Common myeloid progenitor, CD34-positive (primary cell): ENCODE data around the gene PCCA.

Experiments used
- CTCF ChIA-PET: fragments of 350-600 bp; sonication (Branson Sonifier 250); formaldehyde crosslinking; loops from one replicate; lab custom pipeline; 2021; ENCODE audit warnings: antibody characterized with exemption; lab: Charles Lee
- POLR2A ChIA-PET: fragments of 350-600 bp; sonication (Branson Sonifier 250); formaldehyde crosslinking; loops from one replicate; lab custom pipeline; 2021; ENCODE audit warnings: antibody characterized with exemption; lab: Charles Lee
- DNase-seq, 3 donors: peaks; one replicate each; pipeline versions ENCODE4 v3.0.0 to v3.0.0-alpha.2; 2013
- H3K27ac ChIP-seq, 2 experiments: 1 replicate in 1 of 2; 2 replicates in 1 of 2; pipeline ENCODE4 v1.7.0; 2013; ENCODE audit warnings: inconsistent platforms in 2 of 2, low read length in 2 of 2, mild to moderate bottlenecking in 2 of 2, low read depth in 1 of 2, moderate library complexity in 1 of 2; ENCODE audit not compliant: severe bottlenecking in 2 of 2, insufficient read depth in 1 of 2, poor library complexity in 1 of 2
- H3K27me3 ChIP-seq, 5 experiments: replicated peaks in 2 of 5; 1 replicate in 3 of 5; 2 replicates in 2 of 5; pipeline versions ENCODE4 v1.6.1 to v1.7.0; 2013; ENCODE audit warnings: low read length in 4 of 5, mild to moderate bottlenecking in 2 of 5, moderate library complexity in 2 of 5, inconsistent platforms in 1 of 5; ENCODE audit not compliant: insufficient read depth in 5 of 5, control insufficient read depth in 4 of 5
- H3K36me3 ChIP-seq, 4 experiments: 1 replicate in 2 of 4; 2 replicates in 2 of 4; pipeline versions ENCODE4 v1.6.1 to v1.7.0; 2013; ENCODE audit warnings: low read length in 3 of 4, control low read depth in 1 of 4, mild to moderate bottlenecking in 1 of 4; ENCODE audit not compliant: control insufficient read depth in 4 of 4, insufficient read depth in 4 of 4
- H3K4me1 ChIP-seq, 4 experiments: 1 replicate in 3 of 4; 2 replicates in 1 of 4; pipeline versions ENCODE4 v1.6.1 to v1.7.1; 2013; ENCODE audit warnings: low read length in 3 of 4, mild to moderate bottlenecking in 3 of 4, control low read depth in 1 of 4, inconsistent platforms in 1 of 4, moderate library complexity in 1 of 4; ENCODE audit not compliant: control insufficient read depth in 4 of 4, insufficient read depth in 4 of 4; ENCODE audit errors: control extremely low read depth in 1 of 4
- H3K4me3 ChIP-seq, 7 experiments: 1 replicate in 4 of 7; 2 replicates in 3 of 7; pipeline versions ENCODE4 v1.5.1 to v1.7.0; 2013; ENCODE audit warnings: mild to moderate bottlenecking in 7 of 7, low read length in 6 of 7, moderate library complexity in 6 of 7, inconsistent platforms in 2 of 7, low read depth in 2 of 7, control low read depth in 1 of 7; ENCODE audit not compliant: insufficient read depth in 4 of 7, control insufficient read depth in 1 of 7; ENCODE audit errors: extremely low read depth in 1 of 7
- H3K9me3 ChIP-seq, 5 experiments: 1 replicate in 4 of 5; 2 replicates in 1 of 5; pipeline versions ENCODE4 v1.6.1 to v1.7.1; 2013; ENCODE audit warnings: low read length in 4 of 5, mild to moderate bottlenecking in 2 of 5, inconsistent platforms in 1 of 5, low read depth in 1 of 5, moderate library complexity in 1 of 5; ENCODE audit not compliant: control insufficient read depth in 4 of 5, insufficient read depth in 2 of 5; ENCODE audit errors: control extremely low read depth in 1 of 5
- WGBS: methylation state at CpG from one replicate; pipeline ENCODE4 v1.1.5; 2013; ENCODE audit not compliant: insufficient coverage; 5-methylcytosine and 5-hydroxymethylcytosine counted together

PCCA gene

DNA sequence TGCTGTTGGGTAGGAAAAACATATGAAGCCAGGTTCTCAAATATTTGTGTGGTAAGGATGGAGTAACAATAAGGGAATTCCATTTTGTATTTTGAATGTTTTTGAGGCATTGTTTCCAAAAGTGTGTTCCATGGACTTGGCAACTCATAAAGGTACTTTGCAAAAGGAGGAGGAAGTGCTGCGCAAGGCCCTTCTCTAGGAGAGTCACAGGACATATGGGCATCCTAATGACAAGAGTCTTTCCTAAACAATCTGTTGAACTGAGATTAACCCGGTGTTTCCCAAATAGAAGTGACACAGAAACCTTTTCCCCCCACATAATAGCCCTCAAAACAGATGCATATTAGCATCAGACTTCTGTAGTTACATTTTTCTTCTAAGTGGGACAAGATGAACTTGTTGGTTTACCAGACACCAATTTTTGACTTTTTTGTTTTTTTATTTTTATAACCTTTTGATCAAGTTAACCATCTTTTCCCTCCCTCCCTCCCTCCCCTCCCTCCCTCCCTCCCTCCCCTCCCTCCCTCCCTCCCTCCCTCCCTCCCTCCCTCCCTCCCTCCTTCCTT lies 209.3 kb downstream of the PCCA start:
- ChIA-PET POLR2A (no interaction called here), CTCF (no interaction called here)
- no peaks in the 10 kb centered on the region for H3K27me3 ChIP-seq
- no peaks in the 10 kb centered on the region for H3K4me1 ChIP-seq
- H3K9me3 ChIP-seq = no peaks in the 10 kb centered on the region
- no peak overlapping the region for H3K27ac ChIP-seq
- no peak for DNase-seq
- no peak overlapping the region for H3K4me3 ChIP-seq
- peaks cover 0 to 3% (median 1%) of the 10 kb centered on the region in 4 experiments for H3K36me3 ChIP-seq
- 94% methylated on average over 2 of the region's 2 CpGs for WGBS

GRCh38 chr13:100298691-100299090 lies 209.8 kb downstream of the PCCA start:
- ChIA-PET POLR2A (no interaction called here), CTCF (no interaction called here)
- H3K36me3 ChIP-seq = peaks cover 0 to 3% (median 1%) of the 10 kb centered on the region in 4 experiments
- H3K9me3 ChIP-seq = no peaks in the 10 kb centered on the region
- no peak overlapping the region for H3K4me3 ChIP-seq
- H3K27ac ChIP-seq = no peak overlapping the region
- H3K4me1 ChIP-seq = no peaks in the 10 kb centered on the region
- H3K27me3 ChIP-seq = no peaks in the 10 kb centered on the region
- WGBS = no CpG with 5 or more reads among the region's 2 CpGs
- DNase-seq = no peak

GRCh38 chr13:100300243-100300642 lies 211.3 kb downstream of the PCCA start:
- CTCF ChIA-PET = no interaction called here

DNA sequence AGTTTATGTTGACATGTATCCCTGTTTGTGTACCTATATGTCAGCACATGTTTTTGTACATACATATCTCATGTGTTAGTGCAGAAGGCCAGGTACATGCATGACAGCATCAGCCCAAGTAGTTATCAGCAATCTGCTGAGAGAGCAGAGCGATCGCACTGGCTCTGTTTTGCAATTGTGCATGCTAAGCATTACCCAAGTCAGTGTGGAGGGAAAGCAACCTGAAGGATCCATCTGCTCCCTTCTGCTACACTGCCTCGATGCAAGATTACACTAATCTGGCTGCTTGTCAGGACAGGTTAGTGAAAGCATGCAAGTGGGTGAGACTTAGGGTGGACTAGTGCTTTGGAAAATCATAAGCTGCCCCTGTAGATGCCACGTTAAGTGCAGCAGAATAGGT lies 211.8 kb downstream of the PCCA start:
- peaks cover 0 to 3% (median 1%) of the 10 kb centered on the region in 4 experiments for H3K36me3 ChIP-seq
- WGBS = 100% methylated on average over 2 of the region's 4 CpGs
- no peaks in the 10 kb centered on the region for H3K9me3 ChIP-seq
- no peak for DNase-seq
- CTCF ChIA-PET = no interaction called here
- H3K4me3 ChIP-seq = no peak overlapping the region
- no peaks in the 10 kb centered on the region for H3K27me3 ChIP-seq
- POLR2A ChIA-PET = no interaction called here
- no peaks in the 10 kb centered on the region for H3K4me1 ChIP-seq
- no peak overlapping the region for H3K27ac ChIP-seq

More at GRCh38 chr13:100300243-100300642, 211.3 kb downstream of the PCCA start:
- Histone ChIP-seq H3K4me3 (no peak overlapping the region), H3K27me3 (no peaks in the 10 kb centered on the region), H3K36me3 (peaks cover 0 to 3% (median 1%) of the 10 kb centered on the region in 4 experiments), H3K27ac (no peak overlapping the region), H3K9me3 (no peaks in the 10 kb centered on the region), H3K4me1 (no peaks in the 10 kb centered on the region)
- WGBS = 83% methylated on average over 2 of the region's 3 CpGs
- POLR2A ChIA-PET = no interaction called here
- DNase-seq = no peak

DNA sequence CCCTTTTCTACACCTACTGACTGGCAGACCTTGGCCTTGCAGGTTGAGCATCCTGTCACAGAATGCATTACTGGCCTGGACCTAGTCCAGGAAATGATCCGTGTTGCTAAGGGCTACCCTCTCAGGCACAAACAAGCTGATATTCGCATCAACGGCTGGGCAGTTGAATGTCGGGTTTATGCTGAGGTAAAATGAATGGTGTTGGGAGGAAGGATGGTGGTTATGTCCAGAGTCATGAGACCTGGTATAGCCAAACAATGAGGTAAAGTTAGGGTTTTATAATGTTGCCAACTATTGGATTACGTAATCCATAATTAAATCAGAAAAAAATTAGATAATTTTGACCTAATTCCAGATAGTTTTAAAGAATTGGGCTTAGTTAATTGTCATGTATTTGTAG lies 212.5 kb downstream of the PCCA start:
- POLR2A ChIA-PET = no interaction called here
- CTCF ChIA-PET = no interaction called here
- no peak for DNase-seq

DNA sequence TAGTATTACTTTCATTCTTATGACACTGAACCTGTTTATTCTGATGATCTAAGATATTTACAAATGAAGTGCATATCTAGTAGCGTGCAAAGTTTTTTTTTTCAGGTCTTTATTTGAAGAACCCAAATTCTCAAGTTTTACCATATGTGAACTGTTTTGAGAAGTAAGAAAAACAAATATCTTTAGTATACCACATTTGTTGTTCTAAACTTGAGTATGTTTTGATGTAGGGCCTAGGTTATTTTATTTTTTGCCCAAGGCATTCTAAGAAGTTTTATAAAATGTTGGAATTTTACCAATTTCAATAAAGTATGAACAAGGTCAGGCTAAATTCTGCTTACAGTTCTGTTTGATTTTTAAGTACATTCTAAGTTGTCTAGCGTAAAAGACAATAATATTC lies 213.5 kb downstream of the PCCA start:
- Histone ChIP-seq H3K4me3 (no peak overlapping the region), H3K9me3 (no peaks in the 10 kb centered on the region), H3K36me3 (peaks cover 0 to 3% (median 1%) of the 10 kb centered on the region in 4 experiments), H3K27ac (no peak overlapping the region), H3K27me3 (no peaks in the 10 kb centered on the region), H3K4me1 (no peaks in the 10 kb centered on the region)
- ChIA-PET POLR2A (no interaction called here), CTCF (no interaction called here)
- no peak for DNase-seq
- no CpG with 5 or more reads among the region's 2 CpGs for WGBS

More for the DNA sequence above, 212.5 kb downstream of the PCCA start:
- H3K4me1 ChIP-seq = no peaks in the 10 kb centered on the region
- H3K9me3 ChIP-seq = no peaks in the 10 kb centered on the region
- no peak overlapping the region for H3K4me3 ChIP-seq
- H3K27ac ChIP-seq = no peak overlapping the region
- no peaks in the 10 kb centered on the region for H3K27me3 ChIP-seq
- H3K36me3 ChIP-seq = peaks cover 0 to 3% (median 1%) of the 10 kb centered on the region in 4 experiments
- 100% methylated on average over 4 of the region's 5 CpGs for WGBS

DNA sequence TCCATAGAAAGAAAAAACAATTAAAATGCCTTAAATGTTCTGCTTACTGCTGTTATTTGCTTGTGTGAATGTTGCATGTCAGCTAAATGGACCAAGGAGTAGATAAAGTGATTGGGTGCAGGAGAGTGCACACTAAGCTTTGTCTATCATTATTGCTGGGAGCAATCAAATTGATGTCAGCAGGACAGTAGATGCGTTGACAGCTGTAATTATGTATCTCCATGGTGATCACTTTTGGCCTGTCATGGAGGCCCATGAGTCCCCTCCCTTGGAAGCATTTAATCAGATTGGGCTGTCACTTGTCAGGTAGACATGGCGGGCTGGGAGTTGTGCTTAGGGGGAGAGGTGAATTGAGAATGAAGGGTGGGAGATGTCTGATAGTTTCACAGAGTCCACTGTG lies 215.3 kb downstream of the PCCA start:
- ChIA-PET POLR2A (no interaction called here), CTCF (no interaction called here)
- H3K36me3 ChIP-seq = peaks cover 0 to 3% (median 1%) of the 10 kb centered on the region in 4 experiments
- no peaks in the 10 kb centered on the region for H3K4me1 ChIP-seq
- H3K27ac ChIP-seq = no peak overlapping the region
- H3K27me3 ChIP-seq = no peaks in the 10 kb centered on the region
- H3K9me3 ChIP-seq = no peaks in the 10 kb centered on the region
- DNase-seq = no peak
- H3K4me3 ChIP-seq = no peak overlapping the region
- WGBS = 100% methylated on average over 1 of the region's 2 CpGs
